K562 (cell line): ENCODE data around the gene BRWD1. TPM values are rescaled to one million over a fixed set of nuclear protein-coding genes. Genes with fewer than 3 reads are reported as not detected.

Experiments used
- CBX5 ChIP-seq: IDR thresholded peaks from 2 replicates; pipeline ENCODE4 v1.6.1; 2014; ENCODE audit warnings: low read depth, borderline replicate concordance
- ID3 ChIP-seq, 2 experiments: fragments of 250-450 bp in 1 of 2; fragments of 450-650 bp in 1 of 2; sonication (Bioruptor Pico) in 1 of 2; IDR thresholded peaks; 2 replicates each; pipeline versions ENCODE4 v1.6.1 to v1.8.0; 2016 to 2021; ENCODE audit warnings: mild to moderate bottlenecking in 2 of 2, moderate library complexity in 2 of 2, missing compliant biosample characterization in 1 of 2, missing genetic modification characterization in 1 of 2
- MTA1 ChIP-seq: fragments of 450-650 bp; IDR thresholded peaks from 2 replicates; pipeline ENCODE4 v1.6.1; 2017; ENCODE audit warnings: borderline replicate concordance
- NR2C2 ChIP-seq, 2 experiments: fragments of 200-800 bp in 1 of 2; sonication (Bioruptor generic) in 1 of 2; sonication (generic) in 1 of 2; formaldehyde crosslinking in 1 of 2; IDR thresholded peaks; 2 replicates each; pipeline versions ENCODE4 v1.6.1 to v1.8.0; 2016 to 2022; ENCODE audit warnings: mild to moderate bottlenecking in 1 of 2, missing compliant biosample characterization in 1 of 2, missing genetic modification characterization in 1 of 2, missing genetic modification reagents in 1 of 2
- RAD21 ChIP-seq, 2 experiments: fragments of 250-450 bp in 1 of 2; fragments of 450-650 bp in 1 of 2; sonication (Bioruptor Pico) in 1 of 2; formaldehyde crosslinking in 1 of 2; IDR thresholded peaks in 1 of 2; conservative IDR thresholded peaks in 1 of 2; 2 replicates each; pipeline versions ENCODE4 v1.4.0 to v1.8.0; 2020 to 2022; ENCODE audit warnings: mild to moderate bottlenecking in 2 of 2, moderate library complexity in 1 of 2
- RAD51 ChIP-seq: fragments of 450-650 bp; IDR thresholded peaks from 2 replicates; pipeline ENCODE4 v1.7.1; 2016; ENCODE audit warnings: low read depth, mild to moderate bottlenecking, borderline replicate concordance
- SAP30 ChIP-seq: fragments of 200-600 bp; sonication (generic); IDR thresholded peaks from 2 replicates; pipeline ENCODE4 v1.6.1; 2012; ENCODE audit warnings: borderline replicate concordance, low read depth, mild to moderate bottlenecking, moderate library complexity, low read length, control low read depth, inconsistent platforms; ENCODE audit not compliant: insufficient read depth, poor library complexity, severe bottlenecking
- TCF3 ChIP-seq: sonication (generic); formaldehyde crosslinking; IDR thresholded peaks from 2 replicates; pipeline ENCODE4 v1.4.0; 2020; ENCODE audit warnings: mild to moderate bottlenecking, missing genetic modification reagents
- ZNF668 ChIP-seq: fragments of 250-450 bp; sonication (Bioruptor Pico); IDR thresholded peaks from 2 replicates; pipeline ENCODE4 v1.8.0; 2022; ENCODE audit warnings: mild to moderate bottlenecking, inconsistent platforms
- polyA plus RNA-seq, 8 experiments: library from polyadenylated mRNA; depleted of rRNA in 4 of 8; stranded (reverse) in 5 of 8; unstranded in 3 of 8; fragments of >200 nt; fragmentation: Nextera tagmentation in 2 of 8; fragmentation: Illumina TruSeq in 1 of 8; extraction: Ambion mirVana in 2 of 8; extraction: Trizol in 1 of 8; gene quantifications; 2 replicates each; pipeline versions ENCODE4 v1.2.1 to v1.2.3, GENCODE V29; 2011 to 2014; ENCODE audit warnings: inconsistent platforms in 1 of 8, missing spikeins in 1 of 8
- total RNA-seq, 7 experiments: library from RNA; depleted of rRNA in 6 of 7; stranded (reverse); fragments of >200 nt in 6 of 7; fragmentation: Illumina TruSeq in 2 of 7; extraction: Trizol in 2 of 7; gene quantifications; 2 replicates each; pipeline versions ENCODE4 v1.2.1 to v1.2.3, GENCODE V29; 2011 to 2021; ENCODE audit warnings: low replicate concordance in 1 of 7
- TF ChIP-seq, protein P1 (sequence below), 2 experiments: fragments of 450-650 bp in 1 of 2; sonication (generic) in 1 of 2; formaldehyde crosslinking in 1 of 2; IDR thresholded peaks; 2 replicates each; pipeline versions ENCODE4 v1.7.1 to v1.9.0; 2016 to 2022; ENCODE audit warnings: inconsistent platforms in 1 of 2, mild to moderate bottlenecking in 1 of 2, missing genetic modification reagents in 1 of 2
- TF ChIP-seq, protein P2 (sequence below): fragments of 250-450 bp; sonication (Bioruptor Pico); IDR thresholded peaks from 2 replicates; pipeline ENCODE4 v1.5.0; 2020; ENCODE audit warnings: mild to moderate bottlenecking
- TF ChIP-seq, protein P3 (sequence below), 3 experiments: fragments of 200-800 bp in 1 of 3; sonication (Bioruptor generic) in 1 of 3; sonication (generic) in 1 of 3; formaldehyde crosslinking in 1 of 3; IDR thresholded peaks; 2 replicates each; pipeline versions ENCODE4 v1.6.1 to v1.8.0; 2016 to 2022; ENCODE audit warnings: mild to moderate bottlenecking in 2 of 3, missing compliant biosample characterization in 2 of 3, missing genetic modification characterization in 2 of 3, missing genetic modification reagents in 1 of 3

The BRWD1 gene
- total and polyA plus RNA-seq, 9 of the 15 experiments (the other 6 are each of a cell fraction or from before 2014, with no cell fraction given) = 10.1 to 60.2 (median 34.1) TPM

DNA sequence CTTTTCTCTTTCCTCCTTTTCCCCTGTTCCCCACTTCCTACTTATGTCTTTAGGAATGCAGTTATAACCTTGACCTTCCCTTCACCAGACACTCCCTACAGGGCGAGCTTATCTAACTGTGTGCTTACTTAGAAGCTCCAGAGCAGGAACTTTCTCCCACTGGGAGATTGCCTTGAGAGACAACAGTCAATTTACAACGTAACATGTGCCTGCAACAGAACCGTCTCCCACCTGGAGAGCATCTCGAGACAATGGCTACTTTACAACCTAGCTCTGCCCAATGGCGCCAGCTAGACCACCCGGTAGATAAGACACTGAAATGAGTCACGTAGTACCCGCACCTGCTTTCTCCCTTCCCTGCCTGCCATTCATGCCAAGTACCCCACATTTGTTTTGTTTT lies 18.7 kb upstream of the BRWD1 start (continued):
- TF ChIP-seq, protein P1, sequence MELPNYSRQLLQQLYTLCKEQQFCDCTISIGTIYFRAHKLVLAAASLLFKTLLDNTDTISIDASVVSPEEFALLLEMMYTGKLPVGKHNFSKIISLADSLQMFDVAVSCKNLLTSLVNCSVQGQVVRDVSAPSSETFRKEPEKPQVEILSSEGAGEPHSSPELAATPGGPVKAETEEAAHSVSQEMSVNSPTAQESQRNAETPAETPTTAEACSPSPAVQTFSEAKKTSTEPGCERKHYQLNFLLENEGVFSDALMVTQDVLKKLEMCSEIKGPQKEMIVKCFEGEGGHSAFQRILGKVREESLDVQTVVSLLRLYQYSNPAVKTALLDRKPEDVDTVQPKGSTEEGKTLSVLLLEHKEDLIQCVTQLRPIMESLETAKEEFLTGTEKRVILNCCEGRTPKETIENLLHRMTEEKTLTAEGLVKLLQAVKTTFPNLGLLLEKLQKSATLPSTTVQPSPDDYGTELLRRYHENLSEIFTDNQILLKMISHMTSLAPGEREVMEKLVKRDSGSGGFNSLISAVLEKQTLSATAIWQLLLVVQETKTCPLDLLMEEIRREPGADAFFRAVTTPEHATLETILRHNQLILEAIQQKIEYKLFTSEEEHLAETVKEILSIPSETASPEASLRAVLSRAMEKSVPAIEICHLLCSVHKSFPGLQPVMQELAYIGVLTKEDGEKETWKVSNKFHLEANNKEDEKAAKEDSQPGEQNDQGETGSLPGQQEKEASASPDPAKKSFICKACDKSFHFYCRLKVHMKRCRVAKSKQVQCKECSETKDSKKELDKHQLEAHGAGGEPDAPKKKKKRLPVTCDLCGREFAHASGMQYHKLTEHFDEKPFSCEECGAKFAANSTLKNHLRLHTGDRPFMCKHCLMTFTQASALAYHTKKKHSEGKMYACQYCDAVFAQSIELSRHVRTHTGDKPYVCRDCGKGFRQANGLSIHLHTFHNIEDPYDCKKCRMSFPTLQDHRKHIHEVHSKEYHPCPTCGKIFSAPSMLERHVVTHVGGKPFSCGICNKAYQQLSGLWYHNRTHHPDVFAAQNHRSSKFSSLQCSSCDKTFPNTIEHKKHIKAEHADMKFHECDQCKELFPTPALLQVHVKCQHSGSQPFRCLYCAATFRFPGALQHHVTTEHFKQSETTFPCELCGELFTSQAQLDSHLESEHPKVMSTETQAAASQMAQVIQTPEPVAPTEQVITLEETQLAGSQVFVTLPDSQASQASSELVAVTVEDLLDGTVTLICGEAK (IDR thresholded peaks at IDR 0.05) = 0 out of 2 replicates have a peak, but pooled peaks have one; percentile 7
- TF ChIP-seq, protein P1 (CRISPR knock-in tag; IDR thresholded peaks at IDR 0.05) = no peak
- TF ChIP-seq, protein P2, sequence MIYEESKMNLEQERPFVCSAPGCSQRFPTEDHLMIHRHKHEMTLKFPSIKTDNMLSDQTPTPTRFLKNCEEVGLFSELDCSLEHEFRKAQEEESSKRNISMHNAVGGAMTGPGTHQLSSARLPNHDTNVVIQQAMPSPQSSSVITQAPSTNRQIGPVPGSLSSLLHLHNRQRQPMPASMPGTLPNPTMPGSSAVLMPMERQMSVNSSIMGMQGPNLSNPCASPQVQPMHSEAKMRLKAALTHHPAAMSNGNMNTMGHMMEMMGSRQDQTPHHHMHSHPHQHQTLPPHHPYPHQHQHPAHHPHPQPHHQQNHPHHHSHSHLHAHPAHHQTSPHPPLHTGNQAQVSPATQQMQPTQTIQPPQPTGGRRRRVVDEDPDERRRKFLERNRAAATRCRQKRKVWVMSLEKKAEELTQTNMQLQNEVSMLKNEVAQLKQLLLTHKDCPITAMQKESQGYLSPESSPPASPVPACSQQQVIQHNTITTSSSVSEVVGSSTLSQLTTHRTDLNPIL (CRISPR knock-in tag) = no peak
- TF ChIP-seq MTA1 = 0 out of 2 replicates have a peak, but pooled peaks have one; percentile 19
- no peak for TF ChIP-seq SAP30
- TF ChIP-seq RAD21 (CRISPR knock-in tag; conservative IDR thresholded peaks at IDR 0.05 in 1 of 2, IDR thresholded peaks at IDR 0.05 in 1 of 2) = 0 out of 4 replicates have a peak, but pooled peaks of 1 of the 2 experiments have one; percentile 2
- 0 out of 2 replicates have a peak, but pooled peaks have one; percentile 36 for TF ChIP-seq ZNF668
- TF ChIP-seq, protein P3, sequence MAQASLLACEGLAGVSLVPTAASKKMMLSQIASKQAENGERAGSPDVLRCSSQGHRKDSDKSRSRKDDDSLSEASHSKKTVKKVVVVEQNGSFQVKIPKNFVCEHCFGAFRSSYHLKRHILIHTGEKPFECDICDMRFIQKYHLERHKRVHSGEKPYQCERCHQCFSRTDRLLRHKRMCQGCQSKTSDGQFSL (CRISPR knock-in tag; IDR thresholded peaks at IDR 0.05) = no peak
- TF ChIP-seq, protein P3 (tag; IDR thresholded peaks at IDR 0.05) = no peak
- 0 out of 2 replicates have a peak, but pooled peaks have one; percentile 8 for TF ChIP-seq TCF3 (CRISPR knock-in tag)
- TF ChIP-seq RAD51 = no peak
- no peak for TF ChIP-seq CBX5
- no peak for TF ChIP-seq ID3 (CRISPR knock-in tag; IDR thresholded peaks at IDR 0.05)
- TF ChIP-seq ID3 (tag; IDR thresholded peaks at IDR 0.05) = peak; percentile 46
- TF ChIP-seq NR2C2 (CRISPR knock-in tag; IDR thresholded peaks at IDR 0.05) = no peak
- peak; percentile 34; the same call in 1 of the 2 replicates for TF ChIP-seq NR2C2 (tag; IDR thresholded peaks at IDR 0.05)
